ENCODE measurements around the gene HMGCR. TPM values are rescaled to one million over a fixed set of nuclear protein-coding genes. Genes with fewer than 3 reads are reported as not detected.

Gene HMGCR
- total RNA-seq, 4 donors from 2014 or later: 3.3 to 132 (median 14.1) TPM

DNA sequence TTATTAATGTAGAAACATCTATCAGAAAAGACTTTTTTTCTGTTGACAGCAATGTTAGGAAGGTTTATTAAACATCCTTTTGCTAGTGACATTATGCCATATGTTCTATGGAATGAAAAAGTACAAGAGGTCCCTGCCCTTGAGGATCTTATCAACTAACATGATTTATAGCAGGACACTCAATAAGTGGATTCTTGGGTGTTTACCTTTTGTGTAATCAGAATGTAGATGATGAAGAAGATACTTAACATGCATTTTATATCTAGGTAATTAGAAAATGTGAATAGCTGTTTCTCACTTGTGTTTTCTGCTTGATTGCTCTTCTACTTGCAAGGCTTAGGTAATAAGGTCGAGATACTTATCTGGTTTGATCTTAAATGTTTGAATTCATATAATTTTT, 4.9 kb downstream of the HMGCR start:
- no peak overlapping the region for H3K4me3 ChIP-seq
- H3K27me3 ChIP-seq: no peaks in the 10 kb centered on the region
- DNase-seq: no peak
- no peak overlapping the region for H3K27ac ChIP-seq
- intact Hi-C loops (cut with DNase I; ENCODE audit: low total_unique reads): no loop called here
- peaks cover 0 to 7% of the 10 kb centered on the region in 2 donors for H3K4me1 ChIP-seq
- H3K36me3 ChIP-seq: no peaks in the 10 kb centered on the region
- no peaks in the 10 kb centered on the region for H3K9me3 ChIP-seq
- no peak for TF ChIP-seq POLR2A (IDR thresholded peaks at IDR 0.05)
- TF ChIP-seq, protein P1, sequence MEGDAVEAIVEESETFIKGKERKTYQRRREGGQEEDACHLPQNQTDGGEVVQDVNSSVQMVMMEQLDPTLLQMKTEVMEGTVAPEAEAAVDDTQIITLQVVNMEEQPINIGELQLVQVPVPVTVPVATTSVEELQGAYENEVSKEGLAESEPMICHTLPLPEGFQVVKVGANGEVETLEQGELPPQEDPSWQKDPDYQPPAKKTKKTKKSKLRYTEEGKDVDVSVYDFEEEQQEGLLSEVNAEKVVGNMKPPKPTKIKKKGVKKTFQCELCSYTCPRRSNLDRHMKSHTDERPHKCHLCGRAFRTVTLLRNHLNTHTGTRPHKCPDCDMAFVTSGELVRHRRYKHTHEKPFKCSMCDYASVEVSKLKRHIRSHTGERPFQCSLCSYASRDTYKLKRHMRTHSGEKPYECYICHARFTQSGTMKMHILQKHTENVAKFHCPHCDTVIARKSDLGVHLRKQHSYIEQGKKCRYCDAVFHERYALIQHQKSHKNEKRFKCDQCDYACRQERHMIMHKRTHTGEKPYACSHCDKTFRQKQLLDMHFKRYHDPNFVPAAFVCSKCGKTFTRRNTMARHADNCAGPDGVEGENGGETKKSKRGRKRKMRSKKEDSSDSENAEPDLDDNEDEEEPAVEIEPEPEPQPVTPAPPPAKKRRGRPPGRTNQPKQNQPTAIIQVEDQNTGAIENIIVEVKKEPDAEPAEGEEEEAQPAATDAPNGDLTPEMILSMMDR (IDR thresholded peaks at IDR 0.05): no peak

DNA sequence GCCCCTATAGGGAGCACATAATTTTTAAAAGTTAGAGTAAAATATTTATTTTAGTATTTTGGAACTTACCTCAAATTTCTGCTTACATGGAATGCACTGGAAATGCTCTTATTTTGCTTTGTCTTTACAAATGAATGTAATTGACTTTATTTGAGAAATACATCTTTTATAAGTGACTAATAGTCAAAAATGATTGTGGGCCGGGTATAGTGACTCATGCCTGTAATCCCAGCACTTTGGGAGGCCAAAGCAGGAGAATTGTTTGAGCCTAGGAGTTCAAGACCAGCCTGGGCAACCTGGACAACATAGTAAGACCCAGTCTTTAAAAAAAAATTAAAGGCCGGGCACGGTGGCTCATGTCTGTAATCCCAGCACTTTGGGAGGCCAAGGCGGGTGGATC, 5.8 kb downstream of the HMGCR start:
- Histone ChIP-seq H3K4me1 (peaks cover 0 to 7% of the 10 kb centered on the region in 2 donors), H3K27me3 (no peaks in the 10 kb centered on the region), H3K36me3 (no peaks in the 10 kb centered on the region), H3K4me3 (no peak overlapping the region), H3K9me3 (no peaks in the 10 kb centered on the region), H3K27ac (no peak overlapping the region)
- intact Hi-C loops (cut with DNase I; ENCODE audit: low total_unique reads): no loop called here
- TF ChIP-seq POLR2A (IDR thresholded peaks at IDR 0.05): no peak
- TF ChIP-seq, protein P1 (IDR thresholded peaks at IDR 0.05): no peak
- no peak for DNase-seq

DNA sequence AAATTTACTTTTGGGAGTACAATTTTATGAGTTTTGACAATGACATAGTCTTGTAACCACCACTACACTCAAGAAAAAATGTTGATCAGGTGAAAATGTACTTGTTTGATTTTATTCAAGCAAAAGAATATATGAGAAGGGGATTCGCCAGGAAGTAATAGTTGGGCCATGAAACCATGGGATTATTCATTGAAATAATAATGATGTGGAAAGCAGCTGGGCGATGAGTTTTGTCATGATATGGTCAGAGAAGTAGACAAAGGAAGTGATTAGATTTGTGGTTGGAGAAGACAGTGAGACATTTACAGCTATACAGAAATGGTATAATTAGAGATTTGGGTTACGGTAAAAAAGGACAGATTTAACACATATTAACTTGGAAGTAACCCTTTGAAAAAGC, 11.2 kb downstream of the HMGCR start:
- no peak overlapping the region for H3K27ac ChIP-seq

DNA sequence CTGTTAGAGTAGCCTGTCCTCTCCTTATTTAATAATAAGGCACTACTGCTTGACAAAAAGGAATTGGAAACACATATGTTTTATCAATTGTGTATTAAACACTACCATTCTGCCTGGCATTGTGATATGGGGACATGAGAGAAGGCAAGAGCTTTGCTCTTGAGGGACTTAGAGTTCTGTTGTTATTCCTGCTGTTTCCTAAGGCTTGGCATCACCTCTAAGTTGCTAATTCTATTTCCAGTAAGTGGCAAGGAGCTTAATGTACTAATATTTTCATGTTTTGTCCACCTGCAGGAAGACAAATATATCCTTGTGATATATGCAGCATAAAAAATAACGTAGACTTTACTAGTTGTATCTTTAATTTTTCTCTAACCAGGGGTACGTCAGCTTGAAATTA, 12.6 kb downstream of the HMGCR start:
- TF ChIP-seq, protein P1 (IDR thresholded peaks at IDR 0.05): no peak
- TF ChIP-seq POLR2A (IDR thresholded peaks at IDR 0.05): no peak
- H3K4me1 ChIP-seq: no peaks in the 10 kb centered on the region
- no peak overlapping the region for H3K4me3 ChIP-seq
- DNase-seq: no peak
- H3K9me3 ChIP-seq: no peaks in the 10 kb centered on the region
- H3K27ac ChIP-seq: no peak overlapping the region
- no peaks in the 10 kb centered on the region for H3K27me3 ChIP-seq
- intact Hi-C loops (cut with DNase I; ENCODE audit: low total_unique reads): no loop called here
- H3K36me3 ChIP-seq: no peaks in the 10 kb centered on the region

More for the DNA sequence above, 11.2 kb downstream of the HMGCR start:
- H3K9me3 ChIP-seq: no peaks in the 10 kb centered on the region
- TF ChIP-seq, protein P1 (IDR thresholded peaks at IDR 0.05): no peak
- no peak for TF ChIP-seq POLR2A (IDR thresholded peaks at IDR 0.05)
- DNase-seq: no peak
- H3K36me3 ChIP-seq: no peaks in the 10 kb centered on the region
- no peaks in the 10 kb centered on the region for H3K27me3 ChIP-seq
- intact Hi-C loops (cut with DNase I; ENCODE audit: low total_unique reads): no loop called here
- no peak overlapping the region for H3K4me3 ChIP-seq
- no peaks in the 10 kb centered on the region for H3K4me1 ChIP-seq

DNA sequence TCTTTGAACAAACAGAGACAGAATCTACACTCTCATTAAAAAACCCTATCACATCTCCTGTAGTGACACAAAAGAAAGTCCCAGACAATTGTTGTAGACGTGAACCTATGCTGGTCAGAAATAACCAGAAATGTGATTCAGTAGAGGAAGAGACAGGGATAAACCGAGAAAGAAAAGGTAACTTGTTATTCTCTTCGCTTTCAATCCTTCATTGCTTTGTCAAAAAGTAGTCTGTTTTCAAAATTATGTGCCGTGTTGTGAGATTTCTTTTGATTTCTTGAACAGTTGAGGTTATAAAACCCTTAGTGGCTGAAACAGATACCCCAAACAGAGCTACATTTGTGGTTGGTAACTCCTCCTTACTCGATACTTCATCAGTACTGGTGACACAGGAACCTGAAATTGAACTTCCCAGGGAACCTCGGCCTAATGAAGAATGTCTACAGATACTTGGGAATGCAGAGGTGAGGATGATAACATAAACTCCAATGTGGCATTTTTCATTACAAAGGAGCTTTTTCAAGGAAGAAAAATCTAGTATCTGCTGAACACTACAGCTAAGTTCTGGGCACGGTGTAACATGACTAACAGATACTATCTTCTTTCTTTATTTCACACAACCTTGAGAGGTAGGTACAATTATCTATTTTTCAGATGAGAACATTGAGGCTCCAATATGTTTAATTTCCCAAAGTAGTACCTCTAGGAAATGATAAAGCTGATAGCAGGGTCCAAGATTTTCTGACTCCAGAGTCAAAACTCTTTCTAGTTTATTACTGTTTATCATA, 14.3 kb downstream of the HMGCR start:
- Histone ChIP-seq H3K4me3 (no peak overlapping the region), H3K9me3 (no peaks in the 10 kb centered on the region), H3K36me3 (no peaks in the 10 kb centered on the region), H3K27me3 (no peaks in the 10 kb centered on the region), H3K4me1 (no peaks in the 10 kb centered on the region), H3K27ac (no peak overlapping the region)
- TF ChIP-seq, protein P1 (IDR thresholded peaks at IDR 0.05): no peak
- TF ChIP-seq POLR2A (IDR thresholded peaks at IDR 0.05): no peak
- no peak for DNase-seq
- intact Hi-C loops (cut with DNase I; ENCODE audit: low total_unique reads): no loop called here

Data from uterus (tissue), 4 donors.